Measurements from ENCODE around the gene ASB6.

The ASB6 gene

DNA sequence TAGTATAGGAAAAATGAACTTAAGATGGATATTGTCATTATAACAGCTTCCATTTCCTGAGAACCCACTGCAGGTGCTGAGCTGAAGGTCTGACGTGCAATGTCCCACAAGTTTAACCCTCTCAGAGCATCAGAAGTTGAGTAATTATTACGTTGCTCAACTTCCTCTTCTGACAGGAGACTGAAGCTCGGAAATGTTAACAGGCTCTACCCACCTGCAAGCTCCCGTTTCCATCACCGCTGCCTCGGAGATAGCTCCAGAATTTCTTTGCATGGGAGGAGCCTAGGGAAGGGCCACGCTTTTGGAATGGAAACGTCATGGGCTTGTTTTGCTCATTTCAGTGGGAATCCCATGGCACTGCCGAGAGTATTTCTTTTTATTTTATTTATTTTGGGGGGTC lies 17.0 kb downstream of the ASB6 start:
- no peak for DNase-seq

DNA sequence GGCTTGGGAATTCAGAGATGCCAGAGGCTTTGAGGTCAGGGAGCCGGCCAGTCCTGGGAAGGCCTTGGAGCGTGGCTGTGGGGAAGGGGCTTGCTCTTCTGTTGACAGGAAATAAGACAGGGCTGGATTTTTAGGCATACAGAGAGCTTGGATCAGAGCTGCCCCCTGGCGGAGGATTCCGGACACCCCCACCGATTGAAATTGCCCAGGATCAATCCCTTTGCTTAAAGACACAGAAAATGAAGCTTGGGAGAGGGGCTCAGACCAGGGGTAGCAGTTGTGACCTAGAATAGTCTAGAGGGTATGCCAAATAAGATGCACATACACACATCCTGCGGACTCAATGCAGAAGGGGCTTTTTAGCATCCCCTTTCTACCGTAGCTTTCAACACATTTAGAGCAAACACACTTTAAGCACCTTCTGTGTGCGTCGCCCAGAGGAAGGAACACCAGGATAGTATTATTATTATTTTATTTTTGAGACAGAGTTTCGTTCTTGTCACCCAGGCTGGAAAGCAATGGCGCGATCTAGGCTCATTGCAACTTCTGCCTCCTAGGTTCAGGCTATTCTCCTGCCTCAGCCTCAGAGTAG lies 17.7 kb downstream of the ASB6 start:
- peak; percentile 78 to 79 for DNase-seq

DNA sequence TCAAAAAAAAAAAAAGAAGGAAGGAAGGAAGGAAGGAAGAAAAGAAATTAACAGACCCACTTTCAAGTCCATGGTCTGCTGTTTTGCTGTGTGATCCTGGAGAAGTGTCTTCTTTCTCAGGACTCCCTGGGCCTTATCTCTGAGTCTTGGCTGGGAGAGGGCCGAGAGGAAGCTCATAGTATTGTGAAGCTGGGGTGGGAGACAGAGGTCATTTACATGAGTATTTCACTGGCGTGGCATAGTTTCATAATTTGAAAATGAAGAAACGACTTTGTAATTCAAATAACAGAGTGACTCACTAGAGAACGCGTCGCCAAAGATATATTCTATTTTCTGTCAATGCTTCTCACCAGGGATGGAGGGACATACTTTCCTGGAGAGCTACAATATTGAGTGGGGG lies 18.6 kb downstream of the ASB6 start:
- no peak for DNase-seq

DNA sequence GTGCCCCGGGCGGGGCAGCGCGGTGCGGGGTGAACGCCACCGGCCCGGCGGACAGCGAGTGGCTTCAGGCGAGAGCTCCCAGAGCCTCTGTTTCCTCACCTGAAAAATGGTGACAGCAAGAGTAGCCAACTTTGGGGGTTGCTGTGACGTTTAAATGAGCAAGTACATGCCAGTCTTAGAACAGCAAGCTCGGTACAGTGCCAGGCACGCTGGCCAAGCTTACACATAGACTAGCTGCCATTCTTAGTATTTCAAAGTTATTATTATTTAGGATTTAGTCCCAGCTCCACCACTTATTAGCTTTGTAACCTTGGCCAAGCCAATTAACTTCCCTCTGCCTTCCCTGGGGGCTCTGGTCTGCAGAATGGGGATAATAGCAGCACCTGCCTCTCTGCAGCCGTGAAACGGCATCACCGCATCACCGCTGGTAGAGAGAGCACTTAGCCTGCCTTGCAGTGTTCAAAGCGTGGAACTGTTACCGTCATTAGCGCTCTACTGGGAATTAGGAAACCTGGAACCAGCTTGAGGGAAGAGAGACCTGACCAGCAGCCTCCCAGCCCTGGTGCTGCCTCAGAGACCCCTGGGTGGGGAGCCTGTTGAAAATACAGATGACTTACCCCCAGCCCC lies 21.2 kb downstream of the ASB6 start, which contains the start of gene C9orf50:
Gene C9orf50, minus strand, starts transcription at position 433 of the 627 bp plus-strand sequence. CDS start 527 bp downstream, outside the sequence.
- DNase-seq: no peak

DNA sequence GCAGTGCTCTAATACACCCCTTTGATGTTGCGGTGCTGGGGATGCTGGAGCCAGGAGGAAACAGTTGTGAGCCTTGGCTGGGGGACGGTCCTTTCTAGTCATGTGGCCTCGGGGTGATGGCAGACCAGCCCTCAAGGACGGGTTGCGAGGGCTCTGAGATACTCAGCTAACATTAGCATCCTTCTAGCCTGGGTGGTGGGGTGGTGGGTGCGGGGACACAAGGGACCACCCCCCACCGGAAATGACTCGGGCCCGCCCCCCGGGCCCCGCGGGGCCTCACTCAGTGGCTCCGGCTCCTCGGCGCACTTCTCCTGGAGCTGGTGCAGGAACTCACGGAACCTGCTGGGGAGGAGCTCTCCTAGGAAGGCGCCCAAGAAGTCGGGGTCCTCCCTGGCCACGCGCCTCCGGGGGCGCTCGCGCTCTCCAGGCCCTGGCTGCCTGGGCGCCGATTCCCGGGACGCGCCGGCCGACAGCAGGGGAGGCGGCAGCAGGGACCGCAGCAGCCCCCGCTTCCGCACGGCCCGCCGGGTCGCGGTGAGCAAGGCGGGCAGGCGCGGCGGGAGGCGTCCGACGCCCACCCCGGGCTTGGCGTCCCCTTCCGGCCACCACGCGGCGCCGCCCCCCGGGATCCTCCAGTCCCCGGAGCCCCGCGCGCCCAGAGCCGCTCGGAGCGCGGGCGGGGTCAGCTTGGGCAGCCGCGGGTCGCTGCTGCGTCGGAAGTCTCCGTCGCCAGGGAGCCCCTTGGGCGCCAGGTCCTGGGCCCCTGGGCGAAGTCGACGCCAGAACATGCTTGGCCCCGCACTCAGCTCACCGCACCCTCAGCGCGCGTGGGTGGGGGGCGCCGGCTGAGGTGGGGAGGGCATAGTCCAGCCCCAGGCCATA lies 21.9 kb downstream of the ASB6 start:
- DNase-seq: no peak

DNA sequence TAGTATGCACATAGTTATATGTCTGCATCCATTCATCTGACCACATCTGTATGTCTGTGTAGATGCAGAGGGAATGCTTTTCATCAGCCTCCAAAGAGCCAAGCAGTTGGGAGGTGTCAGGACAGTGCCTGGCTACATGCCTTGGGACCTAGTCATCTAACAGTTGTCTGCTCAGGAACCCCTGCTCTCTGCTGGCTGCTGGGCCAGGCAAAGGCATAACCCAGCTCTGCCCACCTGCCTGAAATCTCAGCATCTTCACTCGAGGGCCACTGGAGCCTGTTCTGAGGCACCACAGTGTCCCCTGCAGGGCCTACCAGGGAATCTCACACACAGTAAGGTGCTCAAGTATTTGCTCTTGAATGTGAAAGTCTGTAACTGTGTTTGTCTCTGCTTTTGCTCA lies 24.8 kb downstream of the ASB6 start:
- no peak for DNase-seq

DNA sequence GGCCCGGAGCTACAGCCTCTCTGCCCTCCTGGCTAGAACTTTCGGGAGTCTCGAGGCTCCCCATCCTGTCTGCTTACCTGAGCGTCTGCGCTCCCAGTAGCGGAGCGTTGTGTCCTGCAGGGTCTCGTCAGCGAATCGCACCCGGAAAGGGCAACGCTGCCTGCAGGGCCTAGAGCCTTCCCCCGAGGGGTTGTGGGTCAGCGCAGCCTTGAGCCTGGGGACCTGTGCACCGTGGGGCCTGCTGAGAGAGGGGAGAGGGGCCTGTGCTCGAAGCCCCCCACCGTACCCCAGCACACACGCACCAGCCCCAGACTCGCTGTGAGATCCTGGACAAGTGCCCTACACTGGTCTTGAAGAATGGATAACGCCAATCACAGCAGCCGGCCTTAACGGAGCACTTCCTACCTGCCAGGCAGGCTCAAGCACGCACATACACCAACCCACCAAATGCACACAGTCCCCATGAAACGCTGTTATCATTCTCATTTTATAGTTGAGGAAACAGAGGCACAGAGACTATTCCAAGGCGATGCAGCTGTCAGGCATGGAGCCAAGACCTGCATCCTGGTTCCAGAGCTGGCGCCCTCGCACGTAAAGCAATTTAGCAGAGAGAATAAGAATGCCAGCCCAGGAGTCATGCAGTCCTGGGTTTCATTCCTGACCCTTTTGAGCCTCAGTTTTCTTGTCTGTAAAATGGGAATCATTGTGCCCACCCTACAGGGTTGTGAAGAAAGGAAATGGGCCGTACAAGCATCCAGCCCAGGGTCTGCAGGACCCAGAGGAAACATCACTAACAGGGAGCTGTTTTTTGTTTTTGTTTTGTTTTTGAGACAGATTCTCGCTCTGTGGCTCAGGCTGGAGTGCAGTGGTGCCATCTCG lies 26.3 kb downstream of the ASB6 start:
- DNase-seq: no peak

DNA sequence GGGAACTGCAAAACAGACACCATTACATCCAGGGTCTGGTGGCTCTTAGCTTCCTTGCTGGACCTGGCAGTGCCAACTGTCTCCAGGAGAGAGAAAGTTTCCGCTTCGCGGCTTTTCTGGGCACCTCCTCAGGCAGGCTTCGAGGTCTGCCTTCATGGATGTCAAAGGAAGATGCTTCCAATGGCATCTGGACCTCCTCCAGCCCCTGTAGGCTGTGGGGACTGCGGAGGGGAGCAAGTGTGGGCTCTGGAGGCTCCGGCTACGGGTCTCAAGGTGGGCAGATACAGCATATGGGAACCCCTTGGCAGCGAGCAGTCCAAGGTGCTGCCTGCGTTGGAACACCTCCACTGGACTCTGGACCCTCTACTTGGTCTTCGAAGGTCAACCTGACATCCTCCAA lies 27.0 kb downstream of the ASB6 start:
- DNase-seq: no peak

DNA sequence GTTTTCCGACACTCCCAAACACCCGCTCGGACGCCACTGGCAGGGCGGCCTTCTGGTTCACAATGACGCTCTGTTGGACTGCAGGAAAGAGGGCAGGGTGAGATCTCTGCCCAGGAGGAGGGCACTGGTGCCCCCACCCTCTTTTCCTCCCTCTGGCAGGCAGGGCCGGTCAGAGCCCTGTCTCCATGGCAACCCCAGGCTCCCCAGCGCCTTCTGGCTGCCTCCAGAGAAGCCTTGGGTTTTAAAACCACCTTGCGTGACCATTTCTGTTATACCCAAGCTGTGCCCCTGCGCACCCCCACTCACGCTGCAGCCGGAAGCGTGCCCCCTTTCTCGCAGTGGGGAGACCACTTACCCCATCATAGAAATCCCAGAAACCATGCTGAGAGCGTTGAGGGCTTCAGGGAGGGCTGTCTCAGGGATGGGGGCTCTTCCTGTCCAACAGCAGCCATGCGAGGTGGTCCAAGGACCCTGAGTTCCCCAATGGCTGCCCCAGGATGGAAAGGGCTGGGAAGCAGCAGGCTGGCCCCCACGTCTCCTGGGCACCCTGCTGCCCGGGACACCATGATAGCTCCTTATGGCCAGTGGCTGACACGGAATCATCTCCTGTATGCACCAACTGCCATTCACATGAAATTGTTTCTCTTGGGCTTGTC lies 28.3 kb downstream of the ASB6 start:
- no peak for DNase-seq

DNA sequence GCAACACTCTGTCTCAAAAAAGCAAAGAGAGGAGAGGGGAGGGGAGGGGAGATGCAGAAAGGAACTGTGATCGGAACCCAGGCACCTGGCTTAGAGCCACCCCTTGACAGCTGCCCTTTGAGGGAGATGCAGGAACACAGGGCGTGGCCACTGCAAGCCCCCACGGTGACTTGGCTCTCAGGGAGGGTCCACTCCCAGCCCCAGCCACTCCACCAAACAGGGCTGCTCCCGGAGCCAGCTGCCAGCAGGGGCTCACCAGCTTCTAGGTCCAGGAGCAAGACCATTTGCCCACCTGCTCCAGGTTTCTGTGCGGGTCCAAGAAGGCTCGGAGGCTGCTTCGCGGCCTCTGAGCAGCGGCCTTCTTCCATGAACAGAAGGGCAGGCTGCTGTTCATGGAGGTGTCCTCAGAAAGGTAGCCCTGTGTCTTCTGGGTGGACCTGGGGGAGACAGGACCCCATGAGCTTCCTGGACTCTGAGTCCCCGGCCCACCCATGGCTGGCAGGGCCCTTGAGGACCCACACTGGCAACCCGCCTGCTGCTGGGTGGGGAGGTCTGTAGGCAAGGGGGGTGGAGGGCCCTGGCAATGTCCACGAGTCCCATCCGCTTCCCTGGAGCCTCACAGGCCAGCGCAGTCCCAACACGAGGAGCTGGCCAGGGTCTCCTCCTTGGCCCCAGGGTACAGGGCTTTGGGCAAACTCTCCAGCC lies 29.0 kb downstream of the ASB6 start:
- DNase-seq: no peak

DNA sequence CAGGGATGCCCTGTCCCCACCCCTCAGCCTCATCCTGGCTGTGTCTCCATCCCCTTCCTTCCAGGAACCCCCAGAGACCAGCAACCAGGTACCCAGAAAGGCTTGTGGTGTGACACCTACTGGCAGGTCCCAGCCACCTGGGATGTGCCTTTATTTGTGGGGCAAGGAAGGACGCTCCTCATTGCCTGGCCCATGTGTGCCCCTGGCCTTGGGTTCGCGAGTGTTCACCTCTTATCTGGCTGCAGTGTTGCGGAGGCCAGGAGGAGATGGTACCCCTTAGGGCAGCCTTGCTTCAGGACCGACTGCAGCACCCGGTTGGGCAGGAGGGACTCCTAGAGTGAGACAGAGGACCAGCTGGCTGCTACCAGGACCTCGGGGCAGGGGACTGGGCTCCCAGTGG lies 29.8 kb downstream of the ASB6 start:
- DNase-seq: no peak

DNA sequence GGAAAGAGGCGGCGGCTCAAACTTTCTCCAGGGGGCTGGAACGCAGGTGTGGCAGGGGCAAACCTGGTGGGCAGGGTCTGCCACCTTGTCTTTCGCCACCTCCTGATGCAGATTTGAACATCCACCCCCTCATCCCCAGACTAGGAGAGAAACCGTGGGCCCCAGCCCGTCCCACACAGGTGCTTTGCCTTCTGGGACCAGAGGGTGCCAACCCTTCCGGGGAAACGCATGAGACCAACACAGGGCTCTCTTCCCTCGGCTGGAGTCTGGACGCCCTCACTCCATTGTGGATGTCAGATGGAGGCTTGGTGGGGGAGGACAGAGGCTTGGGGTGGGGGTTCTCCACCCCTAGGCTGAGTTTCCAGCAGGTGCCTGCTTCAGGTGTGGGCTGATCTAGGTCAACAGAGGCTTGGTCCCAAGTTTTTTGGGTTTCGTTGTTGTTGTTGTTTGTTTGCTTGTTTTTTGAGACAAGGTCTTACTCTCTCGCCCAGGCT lies 30.6 kb downstream of the ASB6 start:
- DNase-seq: no peak

DNA sequence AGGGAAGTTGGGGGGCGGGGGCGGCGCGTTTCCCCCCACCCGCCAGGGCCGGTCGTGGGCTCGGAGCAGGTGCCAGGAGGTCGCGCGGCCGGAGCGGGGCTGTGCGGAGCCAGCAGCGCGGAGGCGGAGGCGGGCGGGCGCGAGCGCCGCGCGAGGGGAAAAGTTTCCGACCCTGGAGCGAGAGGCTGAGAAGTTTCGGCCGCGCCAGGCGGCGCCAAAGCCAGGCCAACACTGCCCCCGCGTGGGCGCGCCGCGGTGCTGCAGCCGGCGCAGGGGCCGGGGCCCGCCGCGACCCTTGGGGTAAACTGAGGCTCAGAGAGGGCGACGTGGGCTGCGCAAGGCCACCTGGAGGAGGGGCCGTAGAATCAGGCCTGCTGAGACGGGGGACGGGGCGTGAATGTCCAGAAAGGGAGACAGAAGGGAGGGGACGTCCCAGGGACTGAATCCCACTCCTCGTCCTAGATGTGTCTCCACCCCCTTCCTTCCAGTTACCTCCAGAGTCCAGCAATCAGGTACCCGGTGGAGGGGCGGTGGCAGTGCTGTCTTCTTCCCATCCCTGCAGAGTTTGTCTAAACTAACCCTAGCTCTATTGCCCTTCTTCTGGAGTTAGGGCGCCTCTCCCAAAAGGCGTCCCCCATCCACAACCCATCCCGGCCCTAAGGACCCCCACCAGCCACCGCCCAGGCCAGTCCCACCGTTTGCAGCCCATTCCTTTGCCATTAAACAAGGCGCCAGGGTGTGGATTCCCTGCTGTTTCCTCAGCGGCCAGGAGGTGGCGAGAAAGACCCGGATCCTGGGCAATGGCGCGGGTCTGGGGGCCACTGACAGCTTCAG lies 31.3 kb downstream of the ASB6 start:
- DNase-seq: peak; percentile 70 to 74

DNA sequence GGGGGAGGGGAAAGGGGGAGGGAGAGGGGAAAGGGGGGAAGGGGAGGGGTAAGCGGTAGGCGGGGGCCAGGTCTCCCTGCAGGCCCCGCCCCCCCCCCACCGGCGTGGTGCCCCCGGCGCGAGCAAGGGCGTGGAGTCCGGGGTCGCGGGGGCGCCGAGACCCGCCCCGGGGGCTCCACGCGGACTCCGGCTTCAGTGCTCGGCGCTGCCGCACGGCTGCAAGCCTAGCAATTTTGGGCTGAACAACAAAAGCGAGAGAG lies 31.8 kb downstream of the ASB6 start:
- DNase-seq: no peak

DNA sequence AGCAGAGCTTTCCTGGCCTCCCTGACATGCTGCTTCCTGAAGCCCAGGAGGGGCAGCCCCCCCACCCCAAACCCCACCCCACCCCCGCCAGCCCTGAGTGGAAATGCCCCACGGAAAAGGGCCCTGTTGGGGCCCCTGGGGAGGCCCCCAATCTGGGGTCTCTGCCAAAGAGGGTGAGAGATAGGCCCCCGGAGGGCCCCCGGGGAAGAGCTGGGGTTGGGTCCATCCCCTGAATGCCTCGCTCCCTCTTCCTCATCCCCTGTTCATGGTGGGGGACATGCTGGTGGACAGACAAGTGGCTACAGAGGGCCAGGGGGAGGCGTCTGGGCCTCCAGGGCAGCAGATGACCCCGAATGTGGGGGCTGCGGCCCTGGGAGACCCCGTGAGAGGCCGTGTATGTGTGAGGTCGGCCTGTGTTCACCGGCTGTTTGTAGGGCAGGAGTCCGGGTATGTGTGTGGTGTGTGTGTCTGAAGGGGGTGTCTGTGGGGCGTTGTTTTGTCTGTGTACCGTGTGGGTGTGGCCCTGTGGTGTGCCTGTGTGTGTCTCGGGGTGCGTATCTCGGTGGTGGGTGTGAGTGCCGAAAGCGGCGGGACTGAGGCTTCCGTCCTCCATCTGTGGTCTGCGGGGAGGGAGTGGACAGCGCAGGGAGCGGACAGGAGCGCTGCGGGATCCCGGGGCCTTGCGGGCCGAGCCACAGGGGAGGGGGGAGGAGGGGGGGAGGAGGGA lies 32.3 kb downstream of the ASB6 start:
- DNase-seq: no peak

DNA sequence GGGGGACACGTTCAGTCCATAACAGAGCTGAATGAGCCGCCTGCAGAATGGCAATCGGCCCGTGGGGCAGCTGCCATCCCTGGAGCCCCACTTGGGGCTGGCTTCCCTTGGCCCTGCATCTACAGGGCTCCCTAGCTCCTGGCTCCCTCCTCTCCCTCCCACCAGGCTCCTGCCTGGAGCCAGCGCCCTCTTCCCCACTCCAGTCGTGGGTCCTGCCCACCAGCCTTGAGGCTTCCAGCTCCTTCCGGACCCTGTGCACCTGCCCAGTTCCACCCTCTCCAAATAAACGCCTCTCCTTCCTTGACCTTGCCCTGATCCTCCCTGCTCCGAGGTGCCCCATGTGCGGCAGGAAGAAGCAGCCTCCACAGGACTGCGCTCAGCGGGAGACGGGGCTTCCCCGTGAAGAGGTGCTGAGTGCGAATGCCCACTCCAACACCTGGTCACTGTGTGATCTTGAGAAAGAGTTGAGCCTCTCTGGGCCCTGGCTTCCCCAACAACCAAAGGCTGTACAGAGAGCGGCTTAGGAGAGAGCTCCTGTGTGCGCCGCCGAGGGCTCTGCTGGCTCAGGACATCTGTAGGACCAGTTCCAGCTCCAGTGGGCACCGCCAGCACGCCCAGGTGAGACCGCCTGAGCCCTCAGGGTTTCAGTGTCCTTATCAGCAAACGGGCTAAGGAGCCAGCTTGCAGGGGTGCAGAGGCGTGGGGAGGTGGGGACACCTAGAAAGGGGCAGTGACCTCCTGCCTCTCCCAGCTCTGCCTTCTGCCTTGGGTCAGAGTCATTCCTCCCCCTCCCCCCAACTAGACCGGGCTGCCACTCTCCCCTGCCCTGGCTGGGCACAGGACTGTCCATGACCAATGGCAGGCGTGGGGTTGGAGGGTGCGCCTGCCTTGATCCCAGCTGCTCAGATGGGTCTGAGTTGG lies 33.1 kb downstream of the ASB6 start:
- DNase-seq: no peak

DNA sequence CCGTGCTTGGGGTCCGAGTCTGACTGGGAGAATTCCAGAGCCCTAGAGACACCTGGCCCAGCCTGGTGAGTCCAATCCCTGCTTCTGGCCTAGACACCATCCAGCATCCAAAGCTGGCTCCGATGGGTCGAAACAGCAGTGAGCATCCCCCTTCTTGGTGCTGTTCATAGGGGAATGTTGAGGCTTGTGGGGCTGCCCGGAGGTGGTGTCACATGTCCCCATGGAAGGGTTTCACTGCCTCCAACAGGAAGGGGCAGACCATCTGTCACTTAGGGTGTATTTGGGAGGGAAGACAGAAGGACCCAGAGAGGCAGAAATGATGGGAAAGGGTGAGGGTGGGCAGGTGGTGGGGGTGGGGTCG lies 34.9 kb downstream of the ASB6 start:
- no peak for DNase-seq

DNA sequence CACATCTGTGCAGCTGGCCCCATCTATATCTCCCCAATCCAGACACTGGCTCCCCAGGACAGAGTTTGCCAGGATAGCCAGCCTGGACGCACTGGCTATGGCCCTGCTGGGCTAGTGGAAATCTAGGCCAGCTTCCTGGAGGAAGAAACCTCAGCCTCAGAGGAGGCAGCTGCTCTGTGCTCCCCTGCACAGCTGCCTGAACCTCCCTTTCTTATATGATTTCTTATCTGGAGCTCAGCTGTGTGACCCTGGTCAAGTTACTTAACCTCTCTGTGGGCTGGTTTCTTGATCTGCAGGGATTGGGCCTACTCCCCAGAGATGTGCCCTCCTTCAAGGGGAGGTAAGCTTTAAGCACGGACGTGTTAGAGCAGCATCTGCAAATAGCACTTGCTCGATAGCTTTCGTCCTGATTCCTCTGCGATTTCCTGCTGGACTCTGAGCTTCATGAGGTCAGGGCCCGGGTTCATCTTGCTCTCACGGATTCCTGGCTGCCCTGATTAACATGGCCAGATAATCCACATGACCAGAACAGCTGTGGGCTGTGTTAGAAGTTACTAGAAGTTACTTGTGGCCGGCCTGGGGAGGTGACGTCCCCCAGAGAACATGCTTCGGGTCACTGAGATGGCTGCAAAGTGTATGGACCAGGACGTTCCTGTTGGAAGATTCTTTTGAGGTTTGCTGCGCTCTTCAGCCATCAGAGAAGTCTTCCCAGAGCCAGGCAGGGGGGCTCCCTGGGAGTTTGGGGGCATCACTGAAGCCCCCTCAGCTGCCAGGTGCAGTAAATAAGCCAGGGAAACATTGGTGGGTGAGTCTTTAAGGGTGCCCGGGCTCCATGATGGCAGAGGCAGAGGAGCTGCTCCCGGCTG lies 35.6 kb downstream of the ASB6 start:
- no peak for DNase-seq

Measured in stimulated activated CD4-positive, alpha-beta T cell treated with anti-CD3 and anti-CD28 coated beads, Interleukin-2, amount 100 ng/mL, for 48 hours (primary cell).